HG03025 (cell line): ENCODE data around the gene BAD.

Experiments used
- ATAC-seq: cut with Tn5 transposase; IDR thresholded peaks from one replicate; pipeline ENCODE4 v1.9.1; 2021; ENCODE audit warnings: mild to moderate bottlenecking, moderate library complexity; ENCODE audit not compliant: unreplicated experiment, low FRiP score

Gene BAD

GRCh38 chr11:64261556-64262080 is 22.8 kb downstream of the BAD start:
- ATAC-seq: no peak

DNA sequence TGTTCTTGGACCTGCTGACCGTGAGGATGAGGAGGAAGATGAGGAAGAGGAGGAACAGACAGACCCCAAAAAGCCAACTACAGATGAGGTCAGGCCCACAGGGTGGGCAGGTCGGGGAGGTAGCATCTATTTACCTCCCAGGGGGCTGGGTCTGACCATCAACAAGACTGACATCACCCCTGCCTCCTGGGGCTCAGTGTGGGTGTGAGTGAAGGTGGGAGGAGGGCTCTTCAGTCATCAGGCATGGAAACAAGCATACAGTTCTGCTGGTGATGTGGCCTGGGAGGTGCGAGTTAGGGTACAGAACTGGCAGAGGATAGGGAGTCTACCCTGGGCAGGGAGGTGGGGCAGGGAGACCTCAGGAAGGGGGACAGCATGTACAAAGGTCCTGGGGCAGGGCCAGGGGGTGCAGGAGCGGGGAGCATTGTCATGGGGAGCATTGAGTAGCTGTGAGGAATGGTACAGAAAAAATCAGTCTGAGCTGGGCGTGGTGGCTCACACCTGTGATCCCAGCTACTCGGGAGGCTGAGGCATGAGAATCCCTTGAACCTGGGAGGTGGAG is 24.2 kb downstream of the BAD start:
- no peak for ATAC-seq

DNA sequence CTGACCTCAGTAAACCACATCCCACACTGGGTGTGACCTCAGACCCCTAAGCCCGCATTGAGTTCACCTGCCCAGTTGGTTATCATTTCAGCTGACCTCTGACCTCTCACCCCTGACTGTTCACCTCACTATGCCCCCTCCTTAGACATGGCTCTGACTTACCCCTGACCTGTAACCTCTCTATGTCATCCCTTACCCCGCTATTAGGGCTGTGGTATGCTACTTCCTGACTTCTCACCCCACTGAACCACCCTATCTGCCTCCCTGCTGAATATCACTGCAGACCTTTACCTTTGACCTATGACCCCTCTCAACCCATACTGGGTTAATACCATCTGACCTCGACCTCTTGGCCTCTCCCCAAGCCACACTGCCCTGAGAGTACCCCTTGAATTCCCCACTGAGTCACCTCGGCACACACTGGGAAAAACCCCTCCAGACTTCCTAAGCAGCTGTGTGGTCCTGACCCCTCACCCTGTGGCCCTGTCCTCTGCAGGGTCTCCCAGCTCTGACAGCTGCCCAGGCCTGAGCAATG is 24.9 kb downstream of the BAD start:
- no peak for ATAC-seq

- no peak for ATAC-seq
Measured at GRCh38 chr11:64258946-64259532, 25.4 kb downstream of the BAD start.

GRCh38 chr11:64258356-64258755 is 26.1 kb downstream of the BAD start:
- no peak for ATAC-seq

DNA sequence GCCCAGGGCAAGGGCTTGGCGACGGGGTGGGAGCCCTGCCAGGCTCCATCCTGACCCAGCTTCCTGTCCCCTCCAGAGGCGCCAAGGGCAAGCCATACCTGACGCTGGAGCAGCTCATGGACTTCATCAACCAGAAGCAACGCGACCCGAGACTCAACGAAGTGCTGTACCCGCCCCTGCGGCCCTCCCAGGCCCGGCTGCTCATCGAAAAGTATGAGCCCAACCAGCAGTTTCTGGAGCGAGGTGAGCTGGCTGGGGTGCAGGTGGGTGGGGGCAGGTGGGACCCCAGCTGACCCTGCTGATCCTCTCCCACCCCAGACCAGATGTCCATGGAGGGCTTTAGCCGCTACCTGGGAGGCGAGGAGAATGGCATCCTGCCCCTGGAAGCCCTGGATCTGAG is 28.2 kb downstream of the BAD start:
- ATAC-seq: no peak

DNA sequence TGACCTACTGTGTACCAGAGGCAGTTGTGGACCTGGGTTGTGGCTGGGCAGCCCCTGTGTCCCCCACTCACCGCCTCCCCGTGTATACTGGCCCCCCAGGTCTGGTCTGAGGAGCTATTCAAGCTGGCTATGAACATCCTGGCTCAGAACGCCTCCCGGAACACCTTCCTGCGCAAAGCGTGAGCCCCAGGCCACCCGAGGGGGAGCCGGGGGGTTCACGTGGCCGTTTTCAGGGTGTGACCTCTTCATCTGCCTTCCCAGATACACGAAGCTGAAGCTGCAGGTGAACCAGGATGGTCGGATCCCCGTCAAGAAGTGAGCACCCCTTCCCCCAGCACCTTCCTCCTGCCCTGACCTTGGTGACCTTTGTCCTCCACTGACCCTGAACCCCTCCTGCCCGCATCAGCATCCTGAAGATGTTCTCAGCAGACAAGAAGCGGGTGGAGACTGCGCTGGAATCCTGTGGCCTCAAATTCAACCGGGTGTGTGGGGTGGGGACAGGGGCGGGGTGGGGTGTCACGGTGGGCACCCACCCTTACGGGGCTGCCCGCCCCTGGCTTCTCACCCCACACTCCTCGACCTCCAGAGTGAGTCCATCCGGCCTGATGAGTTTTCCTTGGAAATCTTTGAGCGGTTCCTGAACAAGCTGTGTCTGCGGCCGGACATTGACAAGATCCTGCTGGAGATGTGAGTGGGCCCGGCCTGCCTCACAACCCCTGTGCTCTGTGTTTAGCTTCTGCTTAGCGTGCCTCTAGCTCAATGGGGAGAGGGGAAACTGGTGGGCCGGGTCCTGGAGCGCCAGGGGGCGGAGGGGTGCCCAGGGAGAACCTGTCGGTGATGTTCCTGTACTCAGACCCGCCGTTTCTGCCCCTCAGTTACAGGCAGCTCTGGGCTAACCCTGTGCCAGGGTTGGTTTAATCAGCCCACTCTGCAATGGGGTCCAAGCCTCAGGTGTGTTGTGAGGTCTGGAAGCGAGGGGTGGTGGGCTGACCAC is 29.0 kb downstream of the BAD start:
- no peak for ATAC-seq

GRCh38 chr11:64254326-64254725 is 30.1 kb downstream of the BAD start:
- ATAC-seq: no peak

DNA sequence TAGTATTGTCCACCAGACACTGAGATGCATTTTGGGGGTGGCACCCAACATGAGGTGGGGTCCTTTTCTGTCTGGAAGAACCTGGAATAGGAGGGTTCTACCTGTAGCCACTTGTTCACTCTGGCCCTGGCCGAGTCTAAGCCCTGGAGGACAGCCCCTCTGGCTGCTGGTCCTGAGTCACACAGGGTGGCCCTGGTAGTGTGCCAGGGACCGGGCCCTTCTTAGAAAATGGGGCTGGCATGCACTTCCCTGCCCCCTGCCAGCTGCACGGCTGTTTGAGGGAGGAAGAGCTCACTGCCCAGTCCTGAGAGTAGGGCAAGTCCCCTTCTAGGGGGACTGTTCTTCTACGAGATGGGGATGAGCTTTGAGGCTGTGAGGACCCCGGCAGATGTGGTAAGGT is 31.0 kb downstream of the BAD start:
- no peak for ATAC-seq

- no peak for ATAC-seq
Measured at GRCh38 chr11:64253043-64253442, 31.4 kb downstream of the BAD start.

- no peak for ATAC-seq
Measured at GRCh38 chr11:64252003-64252872, 32.2 kb downstream of the BAD start.

GRCh38 chr11:64251753-64252002 is 32.8 kb downstream of the BAD start:
- no peak for ATAC-seq

- ATAC-seq: no peak
Measured at GRCh38 chr11:64251016-64251752, 33.3 kb downstream of the BAD start, which contains the start of gene PLCB3. Gene PLCB3 (plus strand): TSS chr11:64251530. CDS start chr11:64251650, 120 bp downstream.

- no peak for ATAC-seq
Measured at GRCh38 chr11:64250415-64251015, 34.0 kb downstream of the BAD start.

DNA sequence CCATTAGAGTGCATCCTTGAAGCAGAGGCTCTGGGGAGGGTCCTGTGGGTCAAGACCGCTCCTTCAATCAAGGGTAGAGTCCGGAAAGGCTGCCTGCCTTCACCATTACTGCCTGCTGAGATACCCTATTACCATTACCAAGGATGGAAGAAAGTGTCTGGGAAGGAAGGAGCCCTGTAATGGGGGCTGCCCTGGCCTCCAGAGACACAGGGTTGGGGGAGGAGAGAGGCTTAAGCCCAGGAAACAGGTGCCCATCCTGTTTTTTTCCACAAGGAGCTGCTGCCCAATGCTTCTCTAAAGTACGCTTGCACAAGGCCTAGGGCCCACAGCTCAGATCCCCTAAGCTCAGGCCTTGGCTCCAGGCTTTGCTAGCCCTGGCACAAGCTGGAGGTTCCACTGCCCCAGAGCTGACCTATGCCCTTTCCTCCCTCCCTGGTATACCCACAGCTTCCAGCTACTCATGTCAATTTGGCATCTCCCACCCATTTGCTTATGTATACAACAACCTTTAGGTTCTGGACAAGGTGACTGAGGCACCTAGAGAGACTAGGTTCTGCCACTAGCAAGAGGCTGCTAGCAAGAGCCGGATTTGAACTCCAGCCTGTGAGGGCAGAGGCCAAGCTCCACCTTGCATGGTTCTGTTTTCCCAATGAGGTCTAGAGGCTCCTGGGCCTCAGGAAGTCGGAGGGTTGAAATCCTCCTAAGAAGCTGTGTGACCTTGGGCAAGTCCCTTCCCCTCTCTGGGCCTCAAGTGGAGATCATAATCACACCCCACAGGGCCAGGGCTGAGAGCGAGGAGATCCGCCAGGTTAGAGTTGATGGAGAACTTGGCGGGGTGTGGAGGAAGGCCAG is 34.7 kb downstream of the BAD start:
- ATAC-seq: no peak

DNA sequence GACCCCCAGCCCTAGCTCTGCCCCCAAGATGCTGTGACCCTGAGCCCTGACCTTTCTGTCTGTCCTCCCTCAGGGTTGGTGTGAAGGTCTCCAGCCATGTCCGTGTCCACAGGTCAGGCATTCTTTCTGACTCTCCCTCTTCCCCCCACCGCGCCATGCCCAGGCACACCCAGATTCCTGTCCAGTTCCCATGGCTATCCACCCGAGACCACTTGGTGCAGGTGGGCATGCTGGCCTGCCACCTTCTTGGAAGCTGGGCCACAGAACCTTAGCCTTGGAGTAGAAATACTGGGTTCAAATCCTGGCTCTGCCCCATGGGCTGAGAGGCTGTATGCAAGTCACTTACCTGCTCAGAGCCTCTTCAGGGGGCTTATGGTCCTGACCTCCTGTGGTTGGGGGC is 35.4 kb downstream of the BAD start:
- no peak for ATAC-seq

DNA sequence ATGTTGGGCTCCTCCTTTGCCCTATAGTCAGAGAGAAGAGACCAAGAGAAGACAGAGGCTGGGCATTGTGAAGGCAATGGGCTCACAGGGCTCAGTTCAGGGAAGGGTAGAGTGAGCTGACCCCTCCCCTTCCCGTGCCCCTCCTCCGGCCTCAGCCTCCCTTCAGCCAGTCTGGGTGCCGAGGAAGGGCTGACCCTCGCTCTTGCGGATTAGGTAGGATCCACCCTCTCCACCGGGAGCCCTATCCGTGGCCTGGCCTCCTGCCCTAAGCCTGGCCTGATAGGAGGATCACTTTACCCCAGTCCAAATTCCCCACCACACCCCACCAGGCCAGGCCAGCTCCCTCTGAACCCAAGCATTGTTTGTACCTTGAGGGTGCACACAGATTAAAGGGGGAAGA is 35.9 kb downstream of the BAD start:
- ATAC-seq: no peak
